Measurements from ENCODE around the gene TRIM40.

Gene TRIM40

DNA sequence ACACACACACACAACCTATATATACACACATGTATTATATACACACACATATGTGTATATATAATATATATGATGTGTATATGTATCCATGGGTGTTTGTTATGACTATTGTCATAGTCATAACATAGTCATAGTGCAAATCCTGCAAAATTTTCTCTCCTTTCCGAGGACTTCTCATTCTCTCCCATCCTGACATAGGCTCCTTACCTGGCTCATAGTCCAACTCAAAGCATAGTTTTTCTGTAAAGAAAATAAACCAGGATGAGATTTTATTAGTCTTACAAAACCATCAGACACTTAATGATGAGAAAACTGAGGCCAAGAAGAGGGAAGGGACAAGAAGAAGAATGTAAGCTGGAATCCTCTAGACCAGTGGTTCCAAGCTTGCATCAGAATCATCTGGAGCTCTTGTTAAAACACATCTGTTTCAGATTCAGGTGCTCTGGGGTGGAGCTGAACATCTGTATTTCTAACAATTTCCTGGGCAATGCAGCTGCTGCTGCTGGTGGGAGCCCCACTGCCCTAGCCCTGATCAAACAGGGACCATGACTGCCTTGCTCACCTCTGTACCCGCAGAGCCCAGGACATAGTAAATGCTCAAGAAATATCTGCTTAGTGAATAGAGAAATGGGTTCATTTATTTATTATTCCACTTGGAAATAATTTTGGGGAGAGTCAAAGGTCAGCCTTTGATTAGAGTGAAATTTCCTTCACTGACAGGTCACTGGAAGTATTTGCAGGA is 19.8 kb downstream of the TRIM40 start:
- no peak for DNase-seq (ENCODE audit: low read depth)
- TF ChIP-seq CTCF (IDR thresholded peaks at IDR 0.05; ENCODE audit: low read length, missing control alignments) = no peak
- no peak overlapping the region for H3K4me3 ChIP-seq (replicated peaks; ENCODE audit: low read depth, low read length)

GRCh38 chr6:30156262-30156599 is 20.3 kb downstream of the TRIM40 start:
- TF ChIP-seq CTCF (IDR thresholded peaks at IDR 0.05; ENCODE audit: low read length, missing control alignments) = no peak
- peak; percentile 79 for DNase-seq (ENCODE audit: low read depth)
- H3K4me3 ChIP-seq (replicated peaks; ENCODE audit: low read depth, low read length) = no peak overlapping the region

DNA sequence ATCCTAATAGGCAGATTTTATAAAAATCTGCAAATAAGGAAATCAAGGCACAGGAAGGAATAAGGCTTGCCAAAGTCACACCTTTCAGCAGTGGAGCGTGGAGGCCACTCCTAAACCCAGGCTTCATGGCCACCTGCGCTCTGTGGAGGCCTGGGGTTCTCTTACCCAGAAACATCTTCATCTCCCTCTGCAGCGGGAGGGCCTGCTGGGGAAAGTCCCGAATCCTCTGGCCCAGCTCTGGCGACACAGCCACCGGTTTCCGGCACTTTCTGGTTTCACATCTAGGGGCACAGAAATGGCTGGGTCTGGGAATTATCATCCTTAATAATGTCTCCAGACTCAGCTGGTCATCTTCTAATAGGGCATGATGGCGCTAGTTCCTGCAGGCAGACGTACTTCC is 20.8 kb downstream of the TRIM40 start:
- no peak overlapping the region for H3K4me3 ChIP-seq (replicated peaks; ENCODE audit: low read depth, low read length)
- TF ChIP-seq CTCF (IDR thresholded peaks at IDR 0.05; ENCODE audit: low read length, missing control alignments) = no peak
- no peak for DNase-seq (ENCODE audit: low read depth)

DNA sequence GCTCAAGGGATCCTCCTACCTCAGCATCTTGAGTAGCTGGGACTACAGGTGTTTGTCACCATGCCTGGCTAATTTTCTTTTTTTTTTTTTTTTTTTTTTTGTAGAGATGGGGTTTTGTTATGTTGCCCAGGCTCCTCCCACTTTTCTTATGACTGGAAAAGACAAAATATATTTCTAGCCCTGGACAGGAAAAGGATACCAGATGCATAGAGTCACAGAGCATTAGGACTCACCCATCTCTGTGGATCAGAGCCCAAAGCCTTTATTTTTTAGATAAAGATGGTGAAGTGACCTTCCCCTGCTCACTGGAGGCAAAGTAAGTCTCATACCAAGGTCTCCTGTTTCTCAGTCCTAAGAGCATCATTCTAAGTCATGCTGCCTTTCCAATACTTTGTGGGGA is 21.6 kb downstream of the TRIM40 start:
- no peak overlapping the region for H3K4me3 ChIP-seq (replicated peaks; ENCODE audit: low read depth, low read length)
- TF ChIP-seq CTCF (IDR thresholded peaks at IDR 0.05; ENCODE audit: low read length, missing control alignments) = no peak
- DNase-seq (ENCODE audit: low read depth) = no peak

- H3K4me3 ChIP-seq (replicated peaks; ENCODE audit: low read depth, low read length) = no peak overlapping the region
- DNase-seq (ENCODE audit: low read depth) = no peak
- TF ChIP-seq CTCF (IDR thresholded peaks at IDR 0.05; ENCODE audit: low read length, missing control alignments) = no peak
Observed at GRCh38 chr6:30157999-30158398, 22.1 kb downstream of the TRIM40 start.

- DNase-seq (ENCODE audit: low read depth) = no peak
- TF ChIP-seq CTCF (IDR thresholded peaks at IDR 0.05; ENCODE audit: low read length, missing control alignments) = no peak
- H3K4me3 ChIP-seq (replicated peaks; ENCODE audit: low read depth, low read length) = no peak overlapping the region
Observed at GRCh38 chr6:30158475-30159040, 22.6 kb downstream of the TRIM40 start.
